Measurements from ENCODE around the gene IDI2. TPM values are rescaled to one million over a fixed set of nuclear protein-coding genes. Genes with fewer than 3 reads are reported as not detected.
A peak's percentile ranks its signal among the peaks of the same experiment; 100 is the strongest.

IDI2 gene
- total RNA-seq, 2 donors from 2014 or later, result not detected

DNA sequence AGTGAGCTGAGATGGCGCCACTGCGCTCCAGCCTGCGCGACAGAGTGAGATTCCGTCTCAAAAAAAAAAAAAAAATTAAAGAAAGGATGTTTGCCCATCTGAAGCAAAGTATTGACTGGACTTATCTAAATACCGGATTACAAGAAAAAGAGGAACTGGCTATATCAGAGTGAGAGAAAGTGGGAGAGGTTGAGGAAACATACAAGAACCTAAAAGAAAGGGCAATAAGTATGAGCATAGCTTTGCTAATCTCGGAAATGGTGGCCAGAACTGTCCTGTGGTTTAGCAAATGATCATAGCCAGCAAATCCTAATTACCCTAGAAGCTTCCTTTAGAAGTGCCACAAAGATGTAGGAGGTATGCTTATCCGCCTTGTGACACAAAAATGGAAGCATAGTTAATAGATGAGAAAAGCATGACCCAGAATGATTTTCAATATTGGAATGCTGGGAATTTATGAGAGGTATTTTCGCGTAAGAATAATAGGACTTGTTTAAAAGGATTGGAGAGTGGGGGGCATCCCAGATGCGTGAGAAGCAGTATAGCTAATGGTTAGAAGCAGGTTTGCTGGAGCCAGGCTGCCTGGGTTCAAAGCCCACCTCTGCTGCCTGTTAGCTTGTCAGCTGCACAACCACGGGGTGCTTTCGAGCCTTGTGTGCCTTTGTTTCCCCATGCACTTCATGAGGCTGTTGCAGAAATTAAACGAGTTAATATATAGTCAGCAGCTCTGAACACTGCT, 38.6 kb downstream of the IDI2 start:
- H3K27ac ChIP-seq, result peak overlapping the region; percentile 74 to 86
- TF ChIP-seq, protein P1, sequence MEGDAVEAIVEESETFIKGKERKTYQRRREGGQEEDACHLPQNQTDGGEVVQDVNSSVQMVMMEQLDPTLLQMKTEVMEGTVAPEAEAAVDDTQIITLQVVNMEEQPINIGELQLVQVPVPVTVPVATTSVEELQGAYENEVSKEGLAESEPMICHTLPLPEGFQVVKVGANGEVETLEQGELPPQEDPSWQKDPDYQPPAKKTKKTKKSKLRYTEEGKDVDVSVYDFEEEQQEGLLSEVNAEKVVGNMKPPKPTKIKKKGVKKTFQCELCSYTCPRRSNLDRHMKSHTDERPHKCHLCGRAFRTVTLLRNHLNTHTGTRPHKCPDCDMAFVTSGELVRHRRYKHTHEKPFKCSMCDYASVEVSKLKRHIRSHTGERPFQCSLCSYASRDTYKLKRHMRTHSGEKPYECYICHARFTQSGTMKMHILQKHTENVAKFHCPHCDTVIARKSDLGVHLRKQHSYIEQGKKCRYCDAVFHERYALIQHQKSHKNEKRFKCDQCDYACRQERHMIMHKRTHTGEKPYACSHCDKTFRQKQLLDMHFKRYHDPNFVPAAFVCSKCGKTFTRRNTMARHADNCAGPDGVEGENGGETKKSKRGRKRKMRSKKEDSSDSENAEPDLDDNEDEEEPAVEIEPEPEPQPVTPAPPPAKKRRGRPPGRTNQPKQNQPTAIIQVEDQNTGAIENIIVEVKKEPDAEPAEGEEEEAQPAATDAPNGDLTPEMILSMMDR (IDR thresholded peaks at IDR 0.05), result no peak
- no peaks in the 10 kb centered on the region for H3K36me3 ChIP-seq
- H3K4me3 ChIP-seq, result peak overlapping the region; percentile 99
- ATAC-seq (ENCODE audit: insufficient number of reproducible peaks, low FRiP score, low read depth) (no peak), DNase-seq (ENCODE audit: low spot score) (no peak)
- H3K4me1 ChIP-seq (ENCODE audit: control insufficient read depth in 1 of 2, low read depth in 2 of 2), result peaks cover 18 to 22% of the 10 kb centered on the region in 2 donors
- H3K27me3 ChIP-seq (replicated peaks; ENCODE audit: insufficient read depth), result no peaks in the 10 kb centered on the region
- no peaks in the 10 kb centered on the region for H3K9me3 ChIP-seq

DNA sequence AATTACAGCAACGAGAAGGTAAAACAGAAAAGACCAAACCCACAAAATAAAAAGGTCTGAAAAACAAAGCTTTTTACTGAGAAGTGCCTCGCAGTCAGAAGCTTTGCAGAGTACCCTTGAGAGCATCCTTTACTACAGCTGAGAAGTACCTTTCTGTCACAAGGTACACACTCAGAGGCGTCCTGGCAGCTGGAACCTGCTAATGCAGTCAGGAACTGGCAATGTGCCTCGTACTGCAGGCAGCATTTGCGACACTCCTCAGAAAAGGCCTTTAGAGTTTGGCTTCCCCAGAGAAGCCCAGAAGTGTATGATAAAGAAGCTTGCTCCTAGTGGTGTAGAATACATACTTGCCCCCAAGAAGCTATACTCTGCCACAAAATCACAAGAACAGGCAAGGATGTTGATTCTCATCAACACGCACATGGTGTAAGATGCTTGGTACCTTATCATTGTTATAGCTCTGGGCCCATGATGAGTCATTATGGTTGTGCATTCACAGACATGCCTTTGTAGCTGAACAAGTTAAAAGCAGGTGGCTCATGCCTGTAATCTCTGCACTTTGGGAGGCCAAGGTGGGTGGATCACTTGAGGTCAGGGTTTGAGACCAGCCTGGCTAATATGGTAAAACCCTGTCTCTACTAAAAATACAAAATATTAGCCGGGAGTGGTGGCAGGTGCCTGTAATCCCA, 39.4 kb downstream of the IDI2 start:
- Histone ChIP-seq H3K27ac (no peak overlapping the region), H3K9me3 (no peaks in the 10 kb centered on the region), H3K4me1 (ENCODE audit: control insufficient read depth in 1 of 2, low read depth in 2 of 2) (peaks cover 18 to 22% of the 10 kb centered on the region in 2 donors), H3K36me3 (no peaks in the 10 kb centered on the region), H3K4me3 (no peak overlapping the region), H3K27me3 (replicated peaks; ENCODE audit: insufficient read depth) (no peaks in the 10 kb centered on the region)
- ATAC-seq (ENCODE audit: insufficient number of reproducible peaks, low FRiP score, low read depth), result no peak
- TF ChIP-seq, protein P1 (IDR thresholded peaks at IDR 0.05), result no peak
- DNase-seq (ENCODE audit: low spot score), result no peak

DNA sequence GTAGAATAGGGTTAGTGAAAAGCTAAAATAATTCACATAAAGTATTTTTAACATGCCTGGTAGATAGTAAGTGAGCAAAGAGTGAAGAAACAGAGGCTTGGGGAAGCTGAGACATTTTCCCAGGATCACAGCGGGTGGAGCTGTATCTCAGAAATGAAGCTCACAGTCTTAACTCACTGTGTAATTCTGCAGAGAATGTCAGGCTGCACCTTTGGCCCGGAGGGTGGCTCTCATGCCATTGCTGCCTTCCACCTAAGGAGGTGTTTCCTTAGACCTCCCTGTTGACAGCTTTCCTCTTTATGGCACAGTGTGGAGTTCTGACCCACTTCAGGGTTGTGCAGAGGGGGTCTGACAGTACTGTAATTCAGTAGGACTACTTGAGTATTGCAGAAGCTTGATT, 40.3 kb downstream of the IDI2 start:
- Histone ChIP-seq H3K36me3 (no peaks in the 10 kb centered on the region), H3K4me1 (ENCODE audit: control insufficient read depth in 1 of 2, low read depth in 2 of 2) (peaks cover 18 to 22% of the 10 kb centered on the region in 2 donors), H3K27me3 (replicated peaks; ENCODE audit: insufficient read depth) (no peaks in the 10 kb centered on the region), H3K27ac (no peak overlapping the region), H3K4me3 (no peak overlapping the region), H3K9me3 (peaks cover 6% of the 10 kb centered on the region)
- TF ChIP-seq, protein P1 (IDR thresholded peaks at IDR 0.05), result no peak
- ATAC-seq (ENCODE audit: insufficient number of reproducible peaks, low FRiP score, low read depth), result no peak
- no peak for DNase-seq (ENCODE audit: low spot score)

DNA sequence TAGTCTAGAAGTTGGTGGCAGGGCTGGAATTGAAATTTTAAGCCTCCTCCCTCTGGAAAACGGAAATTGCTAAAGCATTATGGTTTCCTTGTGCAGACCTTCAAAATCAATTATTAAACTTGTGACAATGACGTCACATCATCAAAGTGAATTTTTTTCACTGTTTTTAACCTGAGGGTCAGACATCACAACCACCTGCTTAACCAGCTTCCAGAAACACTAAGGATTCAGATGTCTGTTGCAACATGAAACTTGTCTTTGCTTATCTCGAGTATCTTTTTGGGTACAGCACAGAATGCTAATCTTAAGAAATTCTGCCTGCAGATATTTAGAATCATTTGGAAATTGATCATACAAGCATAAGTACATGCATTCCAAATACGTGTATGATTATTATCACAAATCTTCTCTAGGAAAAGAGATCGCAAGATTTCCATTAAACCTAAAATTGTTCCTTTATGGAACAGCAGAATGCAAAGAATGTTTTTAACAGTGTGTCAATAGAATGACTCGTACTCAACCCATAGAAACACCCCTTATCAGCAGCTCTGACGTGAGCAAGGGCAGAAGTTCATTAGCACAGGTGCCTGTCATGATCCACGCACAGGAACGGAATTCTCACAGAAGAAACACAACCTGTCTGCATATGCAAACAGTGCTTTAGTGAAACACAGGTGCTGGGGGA, 41.5 kb downstream of the IDI2 start:
- TF ChIP-seq, protein P1 (IDR thresholded peaks at IDR 0.05), result no peak
- DNase-seq (ENCODE audit: low spot score) (no peak), ATAC-seq (ENCODE audit: insufficient number of reproducible peaks, low FRiP score, low read depth) (no peak)
- peaks cover 8% of the 10 kb centered on the region for H3K9me3 ChIP-seq
- no peaks in the 10 kb centered on the region for H3K27me3 ChIP-seq (replicated peaks; ENCODE audit: insufficient read depth)
- peaks cover 9 to 12% of the 10 kb centered on the region in 2 donors for H3K4me1 ChIP-seq (ENCODE audit: control insufficient read depth in 1 of 2, low read depth in 2 of 2)
- H3K27ac ChIP-seq, result no peak overlapping the region
- no peaks in the 10 kb centered on the region for H3K36me3 ChIP-seq
- H3K4me3 ChIP-seq, result no peak overlapping the region

DNA sequence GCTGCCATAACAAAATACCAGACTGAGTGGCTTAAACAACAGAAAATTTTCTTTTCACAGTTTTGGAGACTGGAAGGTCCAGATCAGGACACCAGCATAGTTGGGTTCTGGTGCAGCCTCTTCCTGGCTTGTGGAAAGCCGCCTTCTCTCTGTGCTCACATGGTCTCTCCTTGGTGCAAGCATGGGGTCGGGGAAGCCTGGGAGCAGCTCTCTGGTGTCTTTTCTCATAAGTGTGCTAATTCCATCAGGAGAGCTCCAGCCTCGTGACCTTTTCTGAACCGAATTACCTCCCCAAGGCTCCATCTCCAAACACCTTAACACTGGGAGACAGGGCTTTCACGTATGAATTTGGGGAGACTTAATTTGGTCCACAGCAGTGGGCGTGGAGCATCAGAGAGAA, 42.3 kb downstream of the IDI2 start:
- no peak for ATAC-seq (ENCODE audit: insufficient number of reproducible peaks, low FRiP score, low read depth)
- no peaks in the 10 kb centered on the region for H3K27me3 ChIP-seq (replicated peaks; ENCODE audit: insufficient read depth)
- TF ChIP-seq, protein P1 (IDR thresholded peaks at IDR 0.05), result no peak
- H3K9me3 ChIP-seq, result peaks cover 16% of the 10 kb centered on the region
- H3K36me3 ChIP-seq, result no peaks in the 10 kb centered on the region
- H3K27ac ChIP-seq, result no peak overlapping the region
- H3K4me1 ChIP-seq (ENCODE audit: control insufficient read depth in 1 of 2, low read depth in 2 of 2), result peaks cover 5 to 9% of the 10 kb centered on the region in 2 donors
- no peak for DNase-seq (ENCODE audit: low spot score)
- H3K4me3 ChIP-seq, result no peak overlapping the region
